Activated CD4-positive, alpha-beta memory T cell treated with anti-CD3 and anti-CD28 coated beads for 36 hours (primary cell): ENCODE measurements around the gene KIRREL3. TPM values are rescaled to one million over a fixed set of nuclear protein-coding genes. Genes with fewer than 3 reads are reported as not detected.

Experiments
- CTCF ChIA-PET: fragments of 350-600 bp; sonication (Branson Sonifier 250); formaldehyde crosslinking; loops from one replicate; lab custom pipeline; 2021; ENCODE audit warnings: antibody characterized with exemption, inconsistent platforms; lab: Charles Lee
- POLR2A ChIA-PET: fragments of 350-600 bp; sonication (Branson Sonifier 250); formaldehyde crosslinking; loops from one replicate; lab custom pipeline; 2021; ENCODE audit warnings: antibody characterized with exemption; lab: Charles Lee
- DNase-seq: peaks from one replicate; pipeline ENCODE4 v3.0.0-alpha.2; 2020
- H3K27ac Mint-ChIP-seq: one replicate; pipeline ENCODE4 v1.8.0; 2021; ENCODE audit warnings: mixed read lengths
- H3K27me3 Mint-ChIP-seq: one replicate; pipeline ENCODE4 v1.8.0; 2021; ENCODE audit warnings: mixed read lengths
- H3K36me3 Mint-ChIP-seq: one replicate; pipeline ENCODE4 v1.8.0; 2021; ENCODE audit warnings: mixed read lengths
- H3K4me1 Mint-ChIP-seq: one replicate; pipeline ENCODE4 v1.8.0; 2021; ENCODE audit warnings: low read depth, mixed read lengths
- H3K4me3 Mint-ChIP-seq: one replicate; pipeline ENCODE4 v1.8.0; 2021; ENCODE audit warnings: mild to moderate bottlenecking, mixed read lengths
- H3K9me3 Mint-ChIP-seq: one replicate; pipeline ENCODE4 v1.8.0; 2021; ENCODE audit warnings: mixed read lengths
- intact Hi-C: fragments of 100-400 bp; cut with micrococcal nuclease; formaldehyde crosslinking; loops from one replicate; pipeline ENCODE4 v1.15.1; 2023
- total RNA-seq, 2 experiments: library from RNA; stranded (reverse); gene quantifications; one replicate each; pipeline ENCODE4 v1.2.3, GENCODE V29; 2021

KIRREL3 gene
- total RNA-seq, 2 experiments from 2014 or later: not detected

DNA sequence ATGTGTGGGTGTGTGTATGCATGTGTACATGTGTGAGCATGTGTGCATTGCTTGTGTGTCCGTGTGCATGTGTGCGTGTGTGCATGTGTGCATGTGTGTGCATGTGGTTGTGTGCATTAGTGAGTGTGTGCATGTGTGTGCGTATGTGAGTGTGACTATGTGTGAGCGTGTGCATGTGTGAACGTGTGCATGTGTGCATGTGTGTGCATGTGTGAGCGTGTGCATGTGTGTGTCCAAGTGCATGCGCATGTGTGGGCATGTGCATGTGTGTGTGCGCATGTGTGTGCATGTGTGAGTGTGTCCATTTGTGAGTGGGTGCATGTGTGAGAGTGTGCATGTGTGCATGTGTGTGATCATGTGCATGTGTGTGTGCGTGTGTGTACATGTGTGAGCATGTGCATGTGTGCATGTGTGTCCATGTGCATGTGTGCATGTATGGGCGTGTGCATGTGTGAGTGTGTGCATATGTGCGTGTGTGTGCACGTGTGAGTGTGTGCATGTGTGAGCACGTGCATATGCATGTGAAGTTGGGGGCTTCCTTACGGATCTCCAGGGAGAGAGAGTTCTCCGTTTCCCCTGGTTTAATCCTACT is 549.3 kb downstream of the KIRREL3 start:
- intact Hi-C loops: no loop called here
- no peaks in the 10 kb centered on the region for H3K36me3 Mint-ChIP-seq
- no peak overlapping the region for H3K4me3 Mint-ChIP-seq
- POLR2A ChIA-PET: no interaction called here
- H3K27me3 Mint-ChIP-seq: no peaks in the 10 kb centered on the region
- no peak for DNase-seq
- CTCF ChIA-PET: interaction anchor here (1.0 kb wide), 1 partner anchor 30 kb away, joined by 5 read pairs; no protein-coding TSS in a partner anchor
- H3K4me1 Mint-ChIP-seq: no peaks in the 10 kb centered on the region
- H3K27ac Mint-ChIP-seq: no peak overlapping the region
- H3K9me3 Mint-ChIP-seq: peaks cover 15% of the 10 kb centered on the region

DNA sequence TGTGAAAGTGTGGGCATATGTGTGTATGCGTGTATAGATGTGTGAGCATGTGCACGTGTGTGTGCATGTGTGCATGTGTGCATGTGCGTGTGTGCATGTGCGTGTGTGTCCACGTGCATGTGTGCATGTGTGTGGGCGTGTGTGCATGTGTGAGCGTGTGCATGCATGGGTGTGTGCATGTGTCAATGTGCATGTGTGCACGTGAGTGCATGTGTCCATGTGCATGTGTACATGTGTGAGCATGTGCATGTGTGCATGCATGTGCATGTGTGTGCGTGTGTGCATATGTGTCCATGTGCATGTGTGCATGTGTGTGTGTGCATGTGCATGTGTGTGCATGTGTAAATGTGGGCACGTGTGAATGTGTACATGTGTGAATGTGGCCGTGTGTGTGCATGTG is 549.8 kb downstream of the KIRREL3 start:
- no peak overlapping the region for H3K27ac Mint-ChIP-seq
- no peaks in the 10 kb centered on the region for H3K4me1 Mint-ChIP-seq
- no peaks in the 10 kb centered on the region for H3K36me3 Mint-ChIP-seq
- ChIA-PET CTCF (no interaction called here), POLR2A (no interaction called here)
- DNase-seq: no peak
- H3K4me3 Mint-ChIP-seq: no peak overlapping the region
- H3K27me3 Mint-ChIP-seq: no peaks in the 10 kb centered on the region
- peaks cover 15% of the 10 kb centered on the region for H3K9me3 Mint-ChIP-seq
- intact Hi-C loops: no loop called here

DNA sequence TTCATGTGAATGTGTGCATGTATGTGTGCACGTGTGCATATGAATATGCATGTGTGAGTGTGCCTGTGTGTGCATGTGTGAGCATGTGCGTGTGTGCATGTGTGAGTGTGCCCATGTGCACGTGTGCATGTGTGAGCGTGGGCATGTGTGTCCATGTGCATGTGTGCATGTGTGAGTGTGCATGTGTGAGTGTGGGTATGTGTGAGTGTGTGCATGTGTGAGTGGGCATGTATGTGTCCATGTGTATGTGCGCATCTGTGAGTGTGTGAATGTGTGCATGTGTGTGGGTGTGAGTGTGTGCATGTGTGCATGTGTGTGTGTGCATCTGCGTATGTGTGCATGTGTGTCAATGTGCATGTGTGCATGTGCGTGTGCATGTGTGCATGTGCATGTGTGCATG is 550.4 kb downstream of the KIRREL3 start:
- Mint-ChIP-seq H3K27ac (no peak overlapping the region), H3K4me1 (no peaks in the 10 kb centered on the region), H3K4me3 (no peak overlapping the region), H3K27me3 (no peaks in the 10 kb centered on the region), H3K9me3 (peaks cover 15% of the 10 kb centered on the region), H3K36me3 (no peaks in the 10 kb centered on the region)
- CTCF ChIA-PET: no interaction called here
- POLR2A ChIA-PET: no interaction called here
- DNase-seq: no peak
- intact Hi-C loops: no loop called here

DNA sequence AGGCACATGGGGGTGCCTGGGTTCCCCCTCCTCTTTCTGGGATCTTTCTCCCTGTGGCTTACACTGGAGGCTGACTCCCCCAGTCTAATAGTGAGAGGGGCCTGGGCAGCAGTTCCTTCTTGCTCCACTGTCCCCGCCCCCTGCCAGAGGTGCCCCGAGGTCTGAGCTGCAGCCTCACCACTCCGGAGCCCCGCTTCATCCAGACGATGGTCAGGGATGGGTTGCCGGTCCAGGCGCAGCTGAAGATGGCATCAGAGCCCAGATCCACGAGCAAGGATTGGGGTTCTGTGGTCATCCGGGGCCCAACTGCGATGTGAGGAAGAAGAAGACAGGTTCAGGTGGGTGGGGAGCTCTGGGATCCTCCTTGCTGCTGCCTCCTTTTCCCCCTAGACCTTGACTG is 554.0 kb downstream of the KIRREL3 start:
- H3K36me3 Mint-ChIP-seq: no peaks in the 10 kb centered on the region
- no peak for DNase-seq
- no peak overlapping the region for H3K27ac Mint-ChIP-seq
- H3K27me3 Mint-ChIP-seq: peaks cover 2% of the 10 kb centered on the region
- CTCF ChIA-PET: interaction anchor here (1.0 kb wide), 1 partner anchor 15 kb away, joined by 4 read pairs; no protein-coding TSS in a partner anchor
- H3K4me1 Mint-ChIP-seq: no peaks in the 10 kb centered on the region
- POLR2A ChIA-PET: no interaction called here
- no peak overlapping the region for H3K4me3 Mint-ChIP-seq
- peaks cover 15% of the 10 kb centered on the region for H3K9me3 Mint-ChIP-seq
- intact Hi-C loops: no loop called here

DNA sequence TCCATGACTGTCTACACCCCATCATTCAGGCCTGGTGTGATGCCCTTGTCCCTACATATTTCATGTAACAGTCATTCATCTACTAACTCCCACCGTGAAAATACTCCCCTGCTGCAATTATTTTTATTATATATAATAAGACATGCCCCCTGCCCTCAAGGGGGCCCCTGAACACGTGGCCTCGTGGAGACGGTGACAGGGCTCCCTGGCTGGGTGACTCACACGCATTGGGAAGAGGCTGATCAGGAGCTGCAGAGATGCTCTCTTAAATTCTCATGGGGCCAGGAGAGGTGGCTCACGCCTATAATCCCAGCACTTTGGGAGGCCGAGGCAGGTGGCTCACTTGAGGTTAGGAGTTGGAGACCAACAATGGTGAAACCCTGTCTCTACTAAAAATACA is 556.5 kb downstream of the KIRREL3 start:
- POLR2A ChIA-PET: no interaction called here
- intact Hi-C loops: loop anchor here (5.0 kb wide), 1 partner anchor 903 kb away; no protein-coding TSS in a partner anchor
- Mint-ChIP-seq H3K36me3 (no peaks in the 10 kb centered on the region), H3K9me3 (no peaks in the 10 kb centered on the region), H3K4me3 (no peak overlapping the region), H3K27me3 (peaks cover 12% of the 10 kb centered on the region), H3K27ac (no peak overlapping the region), H3K4me1 (no peaks in the 10 kb centered on the region)
- DNase-seq: no peak
- CTCF ChIA-PET: interaction anchor here (0.5 to 8.2 kb wide), 2 partner anchors 36 to 902 kb away, joined by 4 to 146 read pairs; no protein-coding TSS in a partner anchor

DNA sequence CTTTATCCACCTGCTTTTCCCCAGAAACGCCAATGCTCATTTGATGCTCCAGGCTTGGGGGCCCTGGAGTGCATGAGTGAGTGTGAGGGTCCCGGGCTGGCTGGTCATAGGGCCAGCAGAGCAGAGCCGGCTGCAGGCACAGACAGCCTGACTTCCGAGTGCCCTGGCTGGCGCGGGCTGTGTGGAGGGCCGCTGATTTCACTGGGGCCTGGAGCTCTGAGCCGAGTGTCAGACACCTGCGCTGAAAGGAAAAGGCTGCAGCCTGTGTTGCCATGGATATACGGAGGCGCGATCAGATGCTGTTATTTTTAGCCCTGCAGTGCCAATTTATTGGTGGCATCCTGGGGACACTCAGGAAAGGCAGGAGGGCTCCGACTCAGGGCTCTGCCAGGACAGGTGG is 557.5 kb downstream of the KIRREL3 start:
- DNase-seq: no peak
- intact Hi-C loops: loop anchor here (5.0 kb wide), 1 partner anchor 904 kb away; no protein-coding TSS in a partner anchor
- no peaks in the 10 kb centered on the region for H3K36me3 Mint-ChIP-seq
- H3K9me3 Mint-ChIP-seq: no peaks in the 10 kb centered on the region
- no peak overlapping the region for H3K27ac Mint-ChIP-seq
- POLR2A ChIA-PET: no interaction called here
- peaks cover 12% of the 10 kb centered on the region for H3K27me3 Mint-ChIP-seq
- H3K4me3 Mint-ChIP-seq: no peak overlapping the region
- H3K4me1 Mint-ChIP-seq: no peaks in the 10 kb centered on the region
- CTCF ChIA-PET: interaction anchor here (0.8 to 8.2 kb wide), 4 partner anchors 37 to 547 kb away, joined by 3 to 146 read pairs (median 3); no protein-coding TSS in a partner anchor

DNA sequence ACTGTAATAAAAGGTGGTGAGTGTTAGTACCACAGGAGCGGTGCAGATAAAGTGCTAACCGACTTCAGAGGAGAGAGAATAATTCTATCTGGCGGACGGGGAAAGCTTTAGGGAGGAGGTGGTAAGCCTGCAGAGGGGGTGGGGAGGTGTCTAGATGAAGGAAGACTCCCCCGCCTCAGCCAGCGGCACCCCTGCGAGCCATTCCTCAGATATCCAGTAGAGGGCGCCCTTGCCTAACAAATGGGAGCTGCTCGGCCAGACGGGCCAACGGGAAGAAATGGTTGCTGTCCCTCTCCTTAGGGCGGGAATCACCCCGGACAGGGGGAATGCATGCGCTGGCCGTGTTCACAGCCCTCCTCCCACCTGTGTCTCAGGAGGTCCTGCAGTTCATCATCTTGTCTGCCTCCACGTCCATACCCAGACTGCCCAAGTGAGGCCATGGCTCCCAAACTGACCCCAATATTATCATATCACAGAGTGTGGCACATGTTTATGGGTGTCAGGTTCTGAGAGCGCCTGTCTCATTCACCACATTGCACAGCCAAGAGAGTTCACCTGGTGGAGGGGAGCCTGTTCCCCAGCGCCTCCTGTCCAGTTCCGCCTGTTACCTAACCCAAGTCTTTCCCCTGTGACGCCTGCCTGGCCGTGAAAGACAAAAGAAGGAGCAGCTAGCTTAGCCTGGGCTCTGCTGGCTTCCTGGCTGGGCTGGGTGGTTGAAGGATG is 559.6 kb downstream of the KIRREL3 start:
- peaks cover 12% of the 10 kb centered on the region for H3K27me3 Mint-ChIP-seq
- H3K36me3 Mint-ChIP-seq: no peaks in the 10 kb centered on the region
- no peaks in the 10 kb centered on the region for H3K9me3 Mint-ChIP-seq
- peak; percentile 81 for DNase-seq
- POLR2A ChIA-PET: interaction anchor here (1.1 kb wide), 1 partner anchor 131 kb away, joined by 4 read pairs; no protein-coding TSS in a partner anchor
- CTCF ChIA-PET: interaction anchor here (0.6 to 8.2 kb wide), 12 partner anchors 9 to 1052 kb away, joined by 3 to 146 read pairs (median 4); no protein-coding TSS in a partner anchor
- H3K4me3 Mint-ChIP-seq: no peak overlapping the region
- H3K27ac Mint-ChIP-seq: no peak overlapping the region
- intact Hi-C loops: loop anchor here (1.0 to 5.0 kb wide), 4 partner anchors 39 to 906 kb away; no protein-coding TSS in a partner anchor
- H3K4me1 Mint-ChIP-seq: no peaks in the 10 kb centered on the region

DNA sequence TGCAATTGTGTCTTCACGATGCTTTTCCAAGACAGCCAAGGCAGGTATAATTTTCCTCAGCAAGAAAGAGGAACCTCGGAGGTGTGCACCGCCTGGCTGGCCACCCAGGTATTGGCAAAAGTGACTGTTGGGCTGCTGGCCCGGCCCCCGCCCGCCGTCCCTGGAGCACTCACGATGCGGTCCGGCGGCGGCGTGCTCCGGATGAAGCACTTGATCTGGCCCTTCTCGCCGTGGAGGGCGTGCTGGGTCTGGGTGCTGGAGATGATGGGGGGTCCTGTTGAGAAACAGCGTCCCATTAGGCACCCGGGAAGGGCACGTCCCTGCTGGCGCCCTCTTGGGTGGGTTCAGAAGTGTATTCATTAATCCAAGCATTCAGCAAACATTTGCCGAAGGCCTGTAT is 560.3 kb downstream of the KIRREL3 start:
- no peaks in the 10 kb centered on the region for H3K9me3 Mint-ChIP-seq
- H3K36me3 Mint-ChIP-seq: no peaks in the 10 kb centered on the region
- CTCF ChIA-PET: interaction anchor here (0.6 to 8.2 kb wide), 10 partner anchors 8 to 550 kb away, joined by 3 to 146 read pairs (median 4); no protein-coding TSS in a partner anchor
- peaks cover 12% of the 10 kb centered on the region for H3K27me3 Mint-ChIP-seq
- H3K27ac Mint-ChIP-seq: no peak overlapping the region
- POLR2A ChIA-PET: interaction anchor here (1.1 kb wide), 1 partner anchor 130 kb away, joined by 4 read pairs; no protein-coding TSS in a partner anchor
- no peak overlapping the region for H3K4me3 Mint-ChIP-seq
- no peak for DNase-seq
- intact Hi-C loops: loop anchor here (5.0 kb wide), 1 partner anchor 907 kb away; no protein-coding TSS in a partner anchor
- no peaks in the 10 kb centered on the region for H3K4me1 Mint-ChIP-seq

DNA sequence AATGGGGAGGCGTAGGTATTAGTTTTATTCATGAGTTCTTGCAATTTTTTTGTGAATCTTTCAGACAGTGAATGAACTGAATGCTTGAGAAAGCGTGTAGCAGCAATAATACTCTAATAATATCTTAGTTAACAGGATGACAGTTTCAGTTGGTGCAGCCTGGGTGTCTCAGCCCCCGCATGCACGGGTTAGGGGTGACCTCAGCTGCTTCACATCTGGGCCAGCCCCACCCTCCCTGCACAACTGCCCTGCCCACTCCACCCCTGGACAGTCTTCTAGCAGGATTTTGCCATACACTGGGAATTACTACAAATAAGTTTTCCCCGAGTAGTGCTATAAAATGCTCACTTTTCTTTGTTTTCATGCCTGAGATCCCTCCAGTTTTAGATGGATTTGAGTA is 561.9 kb downstream of the KIRREL3 start:
- Mint-ChIP-seq H3K4me3 (no peak overlapping the region), H3K27me3 (peaks cover 12% of the 10 kb centered on the region), H3K27ac (no peak overlapping the region), H3K4me1 (no peaks in the 10 kb centered on the region), H3K9me3 (no peaks in the 10 kb centered on the region), H3K36me3 (no peaks in the 10 kb centered on the region)
- no peak for DNase-seq
- ChIA-PET CTCF (interaction anchor here (3.2 to 8.2 kb wide), 2 partner anchors 42 to 552 kb away, joined by 16 to 146 read pairs; no protein-coding TSS in a partner anchor), POLR2A (no interaction called here)
- intact Hi-C loops: no loop called here

DNA sequence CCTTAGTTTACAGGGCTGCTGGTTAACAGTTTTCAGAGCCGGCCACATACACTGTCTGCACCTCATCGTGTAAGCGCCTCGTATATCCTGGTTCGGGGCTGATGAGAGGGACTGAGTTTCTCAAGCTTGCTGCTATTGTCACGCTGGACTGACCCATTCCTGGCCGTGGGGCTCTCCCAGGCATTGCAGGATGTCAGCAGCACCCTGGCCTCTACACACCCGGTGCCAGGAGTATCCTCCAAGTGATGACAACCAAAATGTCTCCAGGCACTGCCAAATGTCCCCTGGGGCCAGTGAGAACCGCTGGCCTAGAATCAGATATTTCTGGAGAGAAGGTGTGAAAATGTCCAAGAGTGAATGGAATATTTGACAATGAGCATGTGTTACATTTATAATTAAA is 562.3 kb downstream of the KIRREL3 start:
- Mint-ChIP-seq H3K9me3 (no peaks in the 10 kb centered on the region), H3K4me1 (no peaks in the 10 kb centered on the region), H3K27me3 (peaks cover 12% of the 10 kb centered on the region), H3K27ac (no peak overlapping the region), H3K4me3 (no peak overlapping the region), H3K36me3 (no peaks in the 10 kb centered on the region)
- ChIA-PET POLR2A (no interaction called here), CTCF (interaction anchor here (8.2 kb wide), 1 partner anchor 42 kb away, joined by 146 read pairs; no protein-coding TSS in a partner anchor)
- DNase-seq: no peak
- intact Hi-C loops: no loop called here

DNA sequence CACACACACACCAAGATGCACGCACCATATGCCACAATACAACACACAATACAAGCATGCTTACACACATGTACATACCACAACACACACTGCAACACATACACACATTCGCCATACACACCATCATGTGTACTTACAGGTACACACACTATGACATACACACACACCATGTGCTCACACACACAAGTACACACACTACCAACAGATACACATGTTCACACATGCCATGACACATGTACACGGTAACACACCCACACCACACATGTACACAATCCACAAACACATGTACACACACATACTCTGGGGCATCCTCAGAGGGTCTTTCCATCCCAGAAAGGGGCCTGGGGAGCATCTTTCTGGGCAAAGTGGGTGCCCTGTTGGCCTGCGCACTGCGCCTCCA is 562.8 kb downstream of the KIRREL3 start:
- CTCF ChIA-PET: interaction anchor here (8.2 kb wide), 1 partner anchor 43 kb away, joined by 146 read pairs; no protein-coding TSS in a partner anchor
- POLR2A ChIA-PET: no interaction called here

DNA sequence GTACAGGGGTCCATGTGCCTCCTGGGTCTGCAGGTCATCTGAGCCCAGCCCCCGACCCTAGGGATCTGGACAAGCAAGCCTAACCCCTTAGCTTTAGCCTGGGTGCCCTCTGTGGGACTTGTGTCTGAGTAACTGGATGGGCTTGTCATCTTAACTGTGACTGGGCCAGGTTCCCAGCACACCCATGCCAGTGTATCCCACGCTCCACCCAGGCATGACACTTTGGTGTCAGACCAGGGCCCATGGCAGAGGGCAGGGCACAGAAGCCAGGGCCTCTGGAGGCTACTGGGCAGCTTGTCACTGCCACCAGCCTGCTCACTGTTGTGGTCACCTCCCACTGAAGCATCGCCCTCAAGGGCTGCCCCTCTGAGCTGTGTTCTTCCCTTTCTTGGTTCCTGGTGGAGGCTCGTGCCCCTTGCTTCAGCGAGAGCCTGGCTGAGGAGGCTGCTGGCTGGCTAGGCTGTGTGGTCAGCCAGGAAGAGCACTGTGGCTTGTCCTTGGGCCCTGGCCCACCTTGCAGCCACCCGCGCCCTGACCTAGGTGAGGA is 564.3 kb downstream of the KIRREL3 start:
- Mint-ChIP-seq H3K36me3 (no peaks in the 10 kb centered on the region), H3K27me3 (peaks cover 7% of the 10 kb centered on the region), H3K9me3 (no peaks in the 10 kb centered on the region), H3K4me1 (no peaks in the 10 kb centered on the region), H3K4me3 (no peak overlapping the region), H3K27ac (no peak overlapping the region)
- POLR2A ChIA-PET: no interaction called here
- intact Hi-C loops: no loop called here
- CTCF ChIA-PET: interaction anchor here (1.0 to 1.3 kb wide), 2 partner anchors 44 to 126 kb away, joined by 3 to 5 read pairs; no protein-coding TSS in a partner anchor
- DNase-seq: no peak

More for the DNA sequence above, 562.8 kb downstream of the KIRREL3 start:
- no peak overlapping the region for H3K27ac Mint-ChIP-seq
- no peaks in the 10 kb centered on the region for H3K36me3 Mint-ChIP-seq
- H3K9me3 Mint-ChIP-seq: no peaks in the 10 kb centered on the region
- H3K27me3 Mint-ChIP-seq: peaks cover 12% of the 10 kb centered on the region
- H3K4me3 Mint-ChIP-seq: no peak overlapping the region
- H3K4me1 Mint-ChIP-seq: no peaks in the 10 kb centered on the region
- intact Hi-C loops: no loop called here
- DNase-seq: no peak
